GM18519 (cell line): ENCODE data around the gene CHGA.

Source experiments
- ATAC-seq: cut with Tn5 transposase; IDR thresholded peaks from one replicate; pipeline ENCODE4 v1.9.1; 2021; ENCODE audit warnings: mild to moderate bottlenecking, moderate library complexity; ENCODE audit not compliant: unreplicated experiment, low FRiP score

The CHGA gene

DNA sequence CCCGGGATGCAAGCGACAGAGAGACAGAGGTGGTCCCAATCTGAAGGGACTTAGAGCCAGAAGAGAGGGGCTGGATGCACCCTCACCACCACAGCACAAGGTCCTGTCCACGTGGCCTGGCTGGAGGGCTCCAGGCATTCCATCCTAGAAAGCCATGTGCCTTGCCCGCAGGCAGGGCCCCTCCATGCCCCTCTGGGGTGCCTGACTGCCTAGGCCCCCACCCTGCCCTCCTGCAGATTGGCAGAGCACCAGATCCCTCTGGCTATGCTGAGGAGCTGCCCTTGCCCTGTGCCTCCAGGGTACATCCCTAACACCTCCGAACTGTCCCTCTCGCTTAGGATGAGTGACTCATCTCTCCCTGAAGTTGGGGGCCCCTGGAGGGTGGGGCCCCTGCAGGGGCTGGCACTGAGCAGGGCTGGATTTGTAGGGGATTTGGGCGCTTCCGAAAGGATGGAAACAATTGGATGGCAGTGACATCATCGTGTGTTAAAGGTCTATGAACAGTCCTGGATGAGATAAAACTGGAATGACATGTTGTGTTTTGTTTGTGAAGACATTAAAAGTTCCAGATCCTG, 50.9 kb downstream of the CHGA start:
- ATAC-seq: no peak

DNA sequence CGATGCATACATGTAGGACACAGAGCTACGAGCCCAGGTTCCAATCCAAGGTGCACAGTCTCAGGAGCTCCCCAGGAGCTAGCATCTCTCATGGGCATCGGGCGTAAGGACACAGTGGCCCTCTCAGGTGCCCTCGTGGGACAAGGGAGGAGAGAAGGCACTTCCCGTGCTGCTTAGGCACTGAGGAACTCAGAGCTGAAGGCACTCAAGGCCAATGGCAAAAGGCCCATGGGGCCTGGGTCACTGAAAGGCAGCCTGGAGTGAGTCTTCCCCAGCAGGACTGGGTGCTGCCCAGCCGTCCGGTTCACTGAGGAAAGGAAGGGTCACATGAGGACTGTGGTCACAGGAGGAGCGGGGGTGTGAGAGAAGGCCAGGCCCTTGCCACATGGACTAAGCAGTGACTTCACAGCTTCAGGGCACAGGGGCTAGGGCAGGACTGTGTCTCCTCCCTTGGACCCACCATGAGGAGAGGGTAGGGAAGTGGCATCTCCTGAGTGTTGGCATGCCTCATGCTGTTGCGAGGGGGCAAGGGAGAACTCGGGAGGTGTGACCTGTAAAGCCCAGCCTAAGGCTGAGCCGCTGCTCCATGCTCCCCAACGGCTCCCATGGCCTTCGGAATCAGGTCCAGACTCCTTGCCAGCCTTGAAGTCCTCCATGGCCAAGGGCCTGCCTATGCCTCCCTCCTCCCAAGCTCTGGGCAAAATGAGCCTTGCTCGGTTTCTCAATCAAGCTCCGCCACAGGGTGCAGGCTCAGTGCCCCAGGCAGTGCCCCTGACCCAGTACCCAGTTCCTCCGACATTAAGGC, 51.8 kb downstream of the CHGA start:
- ATAC-seq: no peak

DNA sequence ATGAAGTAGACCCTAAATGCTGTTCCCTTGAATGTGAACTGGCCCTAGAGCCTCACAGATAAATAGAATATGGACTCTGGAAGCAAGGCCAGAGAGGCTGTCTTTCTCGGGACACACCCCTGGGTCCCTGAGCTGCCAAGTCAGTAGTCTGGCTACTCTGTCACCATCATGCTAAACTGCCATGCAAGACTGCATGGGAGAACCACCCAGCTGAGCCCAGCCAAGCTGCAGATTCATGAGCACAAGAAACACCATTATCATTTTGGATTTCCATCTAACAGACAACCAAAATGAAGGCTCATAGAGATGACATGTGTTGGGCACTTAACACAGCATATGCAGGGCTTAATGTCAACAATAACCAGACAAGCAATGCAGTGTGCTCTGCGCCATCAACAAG, 53.3 kb downstream of the CHGA start:
- ATAC-seq: no peak

DNA sequence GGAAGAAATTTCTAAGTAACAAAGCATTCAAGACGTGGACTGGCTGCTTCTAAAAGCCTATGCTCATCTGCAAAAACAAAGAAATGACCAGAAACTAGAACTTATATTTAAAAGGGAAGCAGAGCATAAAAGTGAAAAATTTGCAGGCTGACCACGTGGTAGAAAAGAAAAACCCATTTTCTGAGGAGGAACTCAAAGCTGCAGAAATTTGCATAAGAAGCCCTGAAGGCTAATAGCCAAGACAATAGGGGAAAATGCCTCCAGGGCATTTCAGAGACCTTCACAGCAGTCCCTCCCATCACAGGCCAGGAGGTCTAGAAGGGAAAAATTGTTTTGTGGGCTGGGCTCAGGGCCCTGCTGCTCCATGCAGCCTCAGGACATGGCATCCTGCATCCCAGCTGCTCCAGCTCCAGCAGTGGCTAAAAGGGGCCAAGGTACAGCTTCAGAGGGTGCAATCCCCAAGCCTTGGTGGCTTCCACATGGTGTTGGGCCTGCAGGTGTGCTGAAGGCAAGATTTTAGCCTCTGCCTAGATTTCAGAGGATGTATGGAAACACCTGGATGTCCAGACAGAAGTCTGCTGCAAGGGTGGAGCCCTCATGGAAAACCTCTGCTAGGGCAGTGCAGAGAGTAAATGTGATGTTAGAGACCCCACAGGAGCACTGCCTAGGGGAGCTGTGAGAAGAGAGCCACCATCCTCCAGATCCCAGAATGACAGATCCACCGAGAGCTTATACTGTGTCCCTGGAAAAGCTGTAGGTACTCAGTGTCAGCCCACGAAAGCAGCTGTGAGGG, 55.5 kb downstream of the CHGA start:
- no peak for ATAC-seq

DNA sequence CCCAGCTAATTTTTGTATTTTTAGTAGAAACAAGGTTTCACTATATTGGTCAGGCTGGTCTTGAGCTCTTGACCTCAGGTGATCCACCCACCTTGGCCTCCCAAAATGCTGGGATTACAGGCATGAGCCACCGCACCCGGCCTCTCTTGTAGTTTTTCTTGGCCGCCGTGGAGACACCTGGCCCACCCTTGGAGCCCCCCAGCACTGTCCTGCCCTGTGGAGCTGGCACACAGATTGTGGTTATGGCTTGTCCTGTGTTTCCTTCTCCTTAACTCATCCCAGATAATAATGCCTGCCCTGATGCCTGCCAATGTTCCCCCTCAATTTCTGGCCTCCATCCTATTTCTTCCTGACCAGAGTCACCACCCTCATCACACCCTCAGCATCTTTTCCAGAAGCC, 57.9 kb downstream of the CHGA start:
- no peak for ATAC-seq

DNA sequence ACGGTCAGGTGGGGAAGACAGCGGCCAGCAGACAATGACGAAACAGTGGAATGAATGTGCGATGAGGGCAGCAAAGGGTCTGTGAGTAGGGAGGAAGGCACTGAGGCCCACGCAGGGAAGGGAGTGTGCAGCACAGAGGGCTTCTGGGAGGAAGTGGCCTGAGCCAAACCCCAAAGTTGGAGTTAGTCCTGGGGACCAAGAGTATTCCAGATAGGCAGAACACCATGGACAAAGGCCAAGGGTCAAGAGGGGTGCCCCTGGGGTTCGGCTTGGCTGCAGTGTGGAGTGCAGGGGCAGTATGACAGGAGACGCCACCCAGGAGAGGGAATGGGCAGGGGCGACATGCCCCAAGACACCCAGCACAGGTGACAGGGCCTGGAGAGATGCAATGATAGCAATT, 58.8 kb downstream of the CHGA start:
- ATAC-seq: no peak

DNA sequence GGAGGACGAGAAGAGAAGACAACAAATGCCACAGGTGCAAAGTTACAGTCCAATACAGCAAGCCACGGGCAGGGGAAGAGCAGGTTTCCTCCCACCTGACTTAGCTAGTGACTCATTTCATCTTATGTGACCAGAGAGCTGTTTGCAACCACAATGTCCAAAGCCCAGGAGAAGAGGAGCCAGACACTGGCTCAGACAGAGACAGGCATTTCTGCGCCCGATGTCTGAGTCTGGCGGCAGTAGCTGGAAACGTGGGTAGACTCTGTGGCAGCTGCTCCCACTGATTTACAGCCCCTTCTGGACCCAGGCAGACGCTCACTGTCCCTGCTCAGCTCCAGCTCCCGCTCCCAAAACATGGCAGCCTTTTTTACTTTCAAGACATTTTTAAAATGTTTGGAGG, 60.0 kb downstream of the CHGA start:
- no peak for ATAC-seq

DNA sequence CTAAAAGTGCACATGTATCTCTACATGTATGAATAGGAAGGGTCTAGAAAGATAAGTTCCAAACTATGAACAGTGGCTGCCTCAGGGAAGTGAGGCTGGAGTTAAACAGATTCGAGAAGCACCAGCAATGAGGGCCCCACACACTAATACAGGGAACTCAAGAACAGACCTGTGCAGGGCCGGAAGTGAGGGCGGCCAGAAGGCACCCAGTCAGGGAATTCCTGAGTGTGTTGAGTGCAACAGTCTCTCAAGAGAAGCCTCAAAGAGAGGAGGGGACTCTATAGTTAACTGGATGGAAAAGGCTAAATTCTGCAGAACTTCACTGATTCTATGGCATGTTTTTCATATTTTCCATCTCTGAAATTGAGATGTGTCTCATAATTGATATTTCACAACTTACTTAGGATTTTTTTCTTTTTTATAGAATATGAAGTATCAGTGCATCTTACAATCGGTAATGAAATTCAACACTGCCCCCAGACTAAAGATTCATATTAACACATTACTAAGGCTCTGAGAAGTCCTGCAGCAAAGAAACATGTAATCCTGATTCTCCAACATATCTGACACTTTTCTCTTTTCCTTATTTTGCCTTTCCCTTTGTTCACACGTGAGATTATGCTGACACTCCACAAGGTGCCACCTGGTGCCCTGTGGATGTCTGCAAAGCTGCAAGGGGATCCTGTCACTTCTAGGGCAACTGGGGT, 61.3 kb downstream of the CHGA start:
- no peak for ATAC-seq
